Right forelimb (tissue), 1 donor: ENCODE data around the gene TBCA.

Experiments used
- DNase-seq: peaks from one replicate; pipeline ENCODE4 v3.0.0-alpha.2; 2018

The TBCA gene

GRCh38 chr5:77775790-77776553 lies at the start of gene TBCA:
Gene TBCA, minus strand, starts transcription at chr5:77776339. Its CDS starts 82 bp downstream, at chr5:77776257.
- DNase-seq, result peak; percentile 95

- DNase-seq, result no peak
These were observed 48.8 kb upstream of the TBCA start for GRCh38 chr5:77824981-77825380.

- DNase-seq, result no peak
These were observed 40.5 kb upstream of the TBCA start for GRCh38 chr5:77816686-77817085.

GRCh38 chr5:77812926-77813589 lies 36.9 kb upstream of the TBCA start:
- no peak for DNase-seq

GRCh38 chr5:77806213-77806843 lies 30.2 kb upstream of the TBCA start:
- no peak for DNase-seq

GRCh38 chr5:77798456-77798855 lies 22.3 kb upstream of the TBCA start:
- no peak for DNase-seq

- DNase-seq, result no peak
These were observed 21.0 kb upstream of the TBCA start for GRCh38 chr5:77797136-77797535.

GRCh38 chr5:77795846-77796245 lies 19.7 kb upstream of the TBCA start:
- DNase-seq, result no peak

- DNase-seq, result no peak
These were observed 19.1 kb upstream of the TBCA start for GRCh38 chr5:77795268-77795667.

- no peak for DNase-seq
These were observed 15.8 kb upstream of the TBCA start for GRCh38 chr5:77791926-77792325.

- DNase-seq, result no peak
These were observed 15.2 kb upstream of the TBCA start for GRCh38 chr5:77791356-77791755.

GRCh38 chr5:77785229-77785628 lies 9.1 kb upstream of the TBCA start:
- no peak for DNase-seq

GRCh38 chr5:77784735-77785134 lies 8.6 kb upstream of the TBCA start:
- no peak for DNase-seq

- no peak for DNase-seq
These were observed 4.9 kb upstream of the TBCA start for GRCh38 chr5:77781076-77781475.

GRCh38 chr5:77778881-77779438 lies 2.8 kb upstream of the TBCA start:
- DNase-seq, result no peak

GRCh38 chr5:77778398-77778797 lies 2.3 kb upstream of the TBCA start:
- DNase-seq, result no peak

GRCh38 chr5:77777911-77778310 lies 1.8 kb upstream of the TBCA start:
- no peak for DNase-seq

- DNase-seq, result no peak
These were observed 1.2 kb upstream of the TBCA start for GRCh38 chr5:77777281-77777892.

- no peak for DNase-seq
These were observed 541 bp upstream of the TBCA start for GRCh38 chr5:77776554-77777206.

- no peak for DNase-seq
These were observed 954 bp downstream of the TBCA start for GRCh38 chr5:77774981-77775789.

GRCh38 chr5:77773734-77774280 lies 2.3 kb downstream of the TBCA start:
- DNase-seq, result no peak

- DNase-seq, result no peak
These were observed 3.4 kb downstream of the TBCA start for GRCh38 chr5:77772729-77773128.
